ENCODE data around the gene DNAH12. TPM values are rescaled to one million over a fixed set of nuclear protein-coding genes. Genes with fewer than 3 reads are reported as not detected.

DNAH12 gene
- polyA plus RNA-seq, 1 of the 3 experiments (the other 2 are of a cell fraction): 0.03 TPM

DNA sequence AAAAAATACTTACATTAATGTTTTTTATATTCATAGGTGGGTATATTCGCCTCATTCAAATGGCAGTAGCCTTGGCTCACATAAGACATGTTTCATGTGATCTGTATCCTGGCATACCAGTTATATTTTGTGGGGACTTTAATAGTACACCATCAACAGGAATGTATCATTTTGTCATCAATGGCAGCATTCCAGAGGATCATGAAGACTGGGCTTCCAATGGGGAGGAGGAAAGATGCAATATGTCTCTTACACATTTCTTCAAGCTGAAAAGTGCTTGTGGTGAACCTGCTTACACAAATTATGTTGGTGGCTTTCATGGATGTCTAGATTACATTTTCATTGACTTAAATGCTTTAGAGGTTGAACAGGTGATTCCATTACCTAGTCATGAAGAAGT is 15.4 kb upstream of the DNAH12 start:
- no peak for DNase-seq
- H3K79me2 ChIP-seq (ENCODE audit: insufficient read depth): peaks cover 73% of the 10 kb centered on the region
- no peak overlapping the region for H2AFZ ChIP-seq (ENCODE audit: low read depth)
- 90% methylated on average over 1 of the region's 1 CpG for WGBS (ENCODE audit: low lambda C conversion rate)
- H3K27ac ChIP-seq (ENCODE audit: low read depth in 2 of 2, low read length in 1 of 2): no peak overlapping the region
- ChIA-PET POLR2A (no interaction called here), CTCF (no interaction called here)
- peaks cover 30 to 33% of the 10 kb centered on the region in 2 experiments for H3K36me3 ChIP-seq (replicated peaks in 1 of 2; ENCODE audit: control insufficient read depth in 1 of 2, insufficient read depth in 2 of 2, low read length in 1 of 2)
- H3K9ac ChIP-seq: no peak overlapping the region
- peaks cover 9% of the 10 kb centered on the region; the same call in 1 of the 2 replicates for H4K20me1 ChIP-seq (ENCODE audit: insufficient read depth)
- no peak for TF ChIP-seq JUND (IDR thresholded peaks at IDR 0.05)
- no peak for TF ChIP-seq NFIC (IDR thresholded peaks at IDR 0.05; ENCODE audit: borderline replicate concordance)
- TF ChIP-seq TEAD4 (IDR thresholded peaks at IDR 0.05; ENCODE audit: borderline replicate concordance, insufficient read depth): no peak
- no peak for TF ChIP-seq FOSL2 (IDR thresholded peaks at IDR 0.05; ENCODE audit: borderline replicate concordance, low read depth)
- no peaks in the 10 kb centered on the region for H3K9me2 ChIP-seq
- H3K27me3 ChIP-seq (ENCODE audit: insufficient read depth): no peaks in the 10 kb centered on the region
- peak overlapping the region; percentile 77; the same call in 1 of the 2 replicates for H3K4me2 ChIP-seq
- H3K9me3 ChIP-seq: no peaks in the 10 kb centered on the region
- peaks cover 0 to 12% of the 10 kb centered on the region in 2 experiments; a peak in 2 of 4 replicates for H3K4me1 ChIP-seq (ENCODE audit: control insufficient read depth in 1 of 2, insufficient read depth in 2 of 2, low read depth in 1 of 2, low read length in 1 of 2)
- H3F3A ChIP-seq (replicated peaks; ENCODE audit: insufficient read depth): peaks cover 17% of the 10 kb centered on the region
- H3K4me3 ChIP-seq (ENCODE audit: low read depth in 2 of 2, low read length in 1 of 2): no peak overlapping the region

DNA sequence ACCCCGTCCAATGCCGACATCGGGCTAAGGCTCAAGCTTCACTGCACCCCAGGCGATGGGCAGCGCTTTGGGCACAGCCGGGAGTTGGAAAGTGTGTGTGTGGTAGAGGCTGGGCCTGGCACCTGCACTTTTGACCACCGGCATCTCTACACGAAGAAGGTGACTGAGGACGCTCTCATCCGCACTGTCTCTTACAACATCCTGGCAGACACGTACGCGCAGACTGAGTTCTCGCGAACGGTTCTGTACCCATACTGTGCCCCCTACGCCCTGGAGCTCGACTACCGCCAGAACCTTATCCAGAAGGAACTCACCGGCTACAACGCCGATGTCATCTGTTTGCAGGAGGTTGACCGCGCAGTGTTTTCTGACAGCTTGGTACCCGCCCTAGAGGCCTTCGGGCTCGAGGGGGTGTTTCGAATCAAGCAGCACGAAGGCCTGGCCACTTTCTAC is 13.0 kb upstream of the DNAH12 start:
- peaks cover 0 to 12% of the 10 kb centered on the region in 2 experiments; a peak in 2 of 4 replicates for H3K4me1 ChIP-seq (ENCODE audit: control insufficient read depth in 1 of 2, insufficient read depth in 2 of 2, low read depth in 1 of 2, low read length in 1 of 2)
- peaks cover 58% of the 10 kb centered on the region for H3K79me2 ChIP-seq (ENCODE audit: insufficient read depth)
- peak overlapping the region; percentile 79 for H3K9ac ChIP-seq
- peak overlapping the region in 1 of 2 experiments; percentile 74; a peak in 2 of 4 replicates for H3K27ac ChIP-seq (ENCODE audit: low read depth in 2 of 2, low read length in 1 of 2)
- no peak overlapping the region; the same call in 1 of the 2 replicates for H2AFZ ChIP-seq (ENCODE audit: low read depth)
- peaks cover 3% of the 10 kb centered on the region for H3F3A ChIP-seq (replicated peaks; ENCODE audit: insufficient read depth)
- H4K20me1 ChIP-seq (ENCODE audit: insufficient read depth): peaks cover 9% of the 10 kb centered on the region; the same call in 1 of the 2 replicates
- peak overlapping the region; percentile 81 to 88 for H3K4me3 ChIP-seq (ENCODE audit: low read depth in 2 of 2, low read length in 1 of 2)
- peaks cover 20 to 25% of the 10 kb centered on the region in 2 experiments for H3K36me3 ChIP-seq (replicated peaks in 1 of 2; ENCODE audit: control insufficient read depth in 1 of 2, insufficient read depth in 2 of 2, low read length in 1 of 2)
- CTCF ChIA-PET: interaction anchor here (1.1 to 1.8 kb wide), 5 partner anchors 11 to 457 kb away, joined by 3 to 5 read pairs (median 3); no protein-coding TSS in a partner anchor
- POLR2A ChIA-PET: interaction anchor here (2.9 kb wide), 1 partner anchor 40 kb away, joined by 19 read pairs; the partner anchor contains the start of gene ARF4
- H3K9me3 ChIP-seq: no peaks in the 10 kb centered on the region
- TF ChIP-seq YY1 (IDR thresholded peaks at IDR 0.05; ENCODE audit: low read depth): no peak
- no peak for TF ChIP-seq ELF1 (IDR thresholded peaks at IDR 0.05)
- no peak for TF ChIP-seq RFX5 (IDR thresholded peaks at IDR 0.05; ENCODE audit: low read length)
- no peak for TF ChIP-seq FOXJ3 (CRISPR knock-in tag; IDR thresholded peaks at IDR 0.05)
- TF ChIP-seq MEF2A (IDR thresholded peaks at IDR 0.05; ENCODE audit: borderline replicate concordance, low read depth): no peak
- TF ChIP-seq RCOR1 (IDR thresholded peaks at IDR 0.05; ENCODE audit: low read length): no peak
- TF ChIP-seq, protein P1, sequence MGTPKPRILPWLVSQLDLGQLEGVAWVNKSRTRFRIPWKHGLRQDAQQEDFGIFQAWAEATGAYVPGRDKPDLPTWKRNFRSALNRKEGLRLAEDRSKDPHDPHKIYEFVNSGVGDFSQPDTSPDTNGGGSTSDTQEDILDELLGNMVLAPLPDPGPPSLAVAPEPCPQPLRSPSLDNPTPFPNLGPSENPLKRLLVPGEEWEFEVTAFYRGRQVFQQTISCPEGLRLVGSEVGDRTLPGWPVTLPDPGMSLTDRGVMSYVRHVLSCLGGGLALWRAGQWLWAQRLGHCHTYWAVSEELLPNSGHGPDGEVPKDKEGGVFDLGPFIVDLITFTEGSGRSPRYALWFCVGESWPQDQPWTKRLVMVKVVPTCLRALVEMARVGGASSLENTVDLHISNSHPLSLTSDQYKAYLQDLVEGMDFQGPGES (IDR thresholded peaks at IDR 0.05; ENCODE audit: low read depth, low read length): no peak
- no peak for TF ChIP-seq NRF1 (IDR thresholded peaks at IDR 0.05; ENCODE audit: low read depth, low read length)
- WGBS (ENCODE audit: low lambda C conversion rate): 1% methylated on average over 29 of the region's 29 CpGs
- H3K9me2 ChIP-seq: no peaks in the 10 kb centered on the region
- H3K4me2 ChIP-seq: peak overlapping the region; percentile 77
- H3K27me3 ChIP-seq (ENCODE audit: insufficient read depth): no peaks in the 10 kb centered on the region
- DNase-seq: peak; percentile 47
